ENCODE measurements around the gene LMF1. TPM values are rescaled to one million over a fixed set of nuclear protein-coding genes. Genes with fewer than 3 reads are reported as not detected.

The LMF1 gene
- total RNA-seq, 2 donors from 2014 or later = 15.8 to 20.1 TPM

DNA sequence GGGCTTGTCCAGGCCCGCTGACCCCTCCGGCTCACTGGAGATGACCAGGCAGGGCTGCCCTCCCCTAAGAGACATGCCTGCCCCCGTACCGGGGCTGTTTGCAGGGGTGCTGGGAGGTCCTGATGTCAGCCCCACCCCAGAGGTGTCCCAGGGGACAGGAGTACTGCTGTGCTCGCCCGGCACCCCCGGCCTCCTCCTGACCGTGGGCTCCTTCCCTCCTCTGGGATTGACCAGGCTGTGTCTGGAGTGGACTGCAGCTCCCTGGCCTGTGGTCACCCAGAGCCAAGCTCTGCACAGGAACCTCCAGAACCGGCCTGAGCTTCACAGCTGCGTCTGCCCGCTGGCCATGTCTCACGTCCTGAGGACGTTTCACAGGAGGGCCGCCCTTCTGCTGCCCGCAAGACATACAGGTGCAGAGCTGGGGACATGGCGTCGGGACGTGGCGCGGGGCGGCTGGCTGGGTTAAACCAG lies 53.2 kb downstream of the LMF1 start:
- ATAC-seq = no peak
- 93 to 98% methylated on average over 7 to 20 of the region's 21 CpGs for WGBS, 2 donors
- no peak for DNase-seq

DNA sequence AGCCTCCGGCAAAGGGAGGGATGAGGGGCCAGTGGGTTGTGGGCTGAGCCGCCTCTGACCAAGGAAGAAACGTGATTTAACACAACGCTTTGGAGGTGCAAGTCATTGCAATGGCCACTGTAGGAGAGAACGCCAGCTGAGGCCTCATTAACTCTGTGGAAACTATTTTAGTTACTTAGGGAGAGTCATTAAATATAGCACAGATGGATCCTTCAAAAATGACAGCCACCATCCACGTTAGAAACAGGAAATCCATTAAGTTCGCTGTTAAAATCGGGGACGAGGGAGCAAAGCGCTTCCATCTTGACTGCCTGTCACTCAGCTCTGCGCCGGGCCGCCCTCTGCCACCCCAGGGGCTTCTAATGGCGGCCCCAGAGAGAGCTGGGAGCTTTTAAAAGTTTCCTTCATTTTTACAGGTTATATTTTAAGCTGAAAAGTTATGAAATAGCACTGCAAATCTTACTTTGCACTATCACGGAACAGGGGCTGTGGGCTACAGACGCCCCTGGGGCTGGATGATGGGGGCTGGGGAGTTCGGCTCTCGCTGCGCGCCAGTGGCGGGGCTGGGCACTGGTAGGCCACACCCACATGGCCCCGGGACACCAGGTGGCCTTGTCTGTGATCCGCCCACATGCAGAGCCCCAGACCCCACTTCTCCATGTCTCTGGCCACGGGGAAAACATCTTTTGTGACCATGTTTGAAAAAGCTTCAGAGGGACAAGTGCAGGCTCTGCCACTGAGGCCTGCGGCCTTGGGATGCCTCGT lies 54.6 kb downstream of the LMF1 start:
- 93% methylated on average over 21 to 26 of the region's 26 CpGs for WGBS, 2 donors
- no peak for TF ChIP-seq POLR2A (IDR thresholded peaks at IDR 0.05)
- TF ChIP-seq, protein P1, sequence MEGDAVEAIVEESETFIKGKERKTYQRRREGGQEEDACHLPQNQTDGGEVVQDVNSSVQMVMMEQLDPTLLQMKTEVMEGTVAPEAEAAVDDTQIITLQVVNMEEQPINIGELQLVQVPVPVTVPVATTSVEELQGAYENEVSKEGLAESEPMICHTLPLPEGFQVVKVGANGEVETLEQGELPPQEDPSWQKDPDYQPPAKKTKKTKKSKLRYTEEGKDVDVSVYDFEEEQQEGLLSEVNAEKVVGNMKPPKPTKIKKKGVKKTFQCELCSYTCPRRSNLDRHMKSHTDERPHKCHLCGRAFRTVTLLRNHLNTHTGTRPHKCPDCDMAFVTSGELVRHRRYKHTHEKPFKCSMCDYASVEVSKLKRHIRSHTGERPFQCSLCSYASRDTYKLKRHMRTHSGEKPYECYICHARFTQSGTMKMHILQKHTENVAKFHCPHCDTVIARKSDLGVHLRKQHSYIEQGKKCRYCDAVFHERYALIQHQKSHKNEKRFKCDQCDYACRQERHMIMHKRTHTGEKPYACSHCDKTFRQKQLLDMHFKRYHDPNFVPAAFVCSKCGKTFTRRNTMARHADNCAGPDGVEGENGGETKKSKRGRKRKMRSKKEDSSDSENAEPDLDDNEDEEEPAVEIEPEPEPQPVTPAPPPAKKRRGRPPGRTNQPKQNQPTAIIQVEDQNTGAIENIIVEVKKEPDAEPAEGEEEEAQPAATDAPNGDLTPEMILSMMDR (IDR thresholded peaks at IDR 0.05) = no peak
- Histone ChIP-seq H3K27me3 (no peaks in the 10 kb centered on the region), H3K36me3 (replicated peaks in 1 of 2; ENCODE audit: insufficient read depth in 1 of 2, low read depth in 2 of 2) (no peaks in the 10 kb centered on the region), H3K9me3 (no peaks in the 10 kb centered on the region), H3K27ac (no peak overlapping the region), H3K4me1 (peaks cover 22% of the 10 kb centered on the region), H3K4me3 (no peak overlapping the region)
- intact Hi-C loops (cut with DNase I) = no loop called here
- ATAC-seq (no peak), DNase-seq (no peak)

More for the DNA sequence above, 53.2 kb downstream of the LMF1 start:
- H3K27me3 ChIP-seq = no peaks in the 10 kb centered on the region
- H3K27ac ChIP-seq = no peak overlapping the region
- peaks cover 14% of the 10 kb centered on the region for H3K4me1 ChIP-seq
- TF ChIP-seq, protein P1 (IDR thresholded peaks at IDR 0.05) = no peak
- TF ChIP-seq POLR2A (IDR thresholded peaks at IDR 0.05) = no peak
- intact Hi-C loops (cut with DNase I) = no loop called here
- no peaks in the 10 kb centered on the region for H3K9me3 ChIP-seq
- no peaks in the 10 kb centered on the region for H3K36me3 ChIP-seq (replicated peaks in 1 of 2; ENCODE audit: insufficient read depth in 1 of 2, low read depth in 2 of 2)
- H3K4me3 ChIP-seq = no peak overlapping the region

DNA sequence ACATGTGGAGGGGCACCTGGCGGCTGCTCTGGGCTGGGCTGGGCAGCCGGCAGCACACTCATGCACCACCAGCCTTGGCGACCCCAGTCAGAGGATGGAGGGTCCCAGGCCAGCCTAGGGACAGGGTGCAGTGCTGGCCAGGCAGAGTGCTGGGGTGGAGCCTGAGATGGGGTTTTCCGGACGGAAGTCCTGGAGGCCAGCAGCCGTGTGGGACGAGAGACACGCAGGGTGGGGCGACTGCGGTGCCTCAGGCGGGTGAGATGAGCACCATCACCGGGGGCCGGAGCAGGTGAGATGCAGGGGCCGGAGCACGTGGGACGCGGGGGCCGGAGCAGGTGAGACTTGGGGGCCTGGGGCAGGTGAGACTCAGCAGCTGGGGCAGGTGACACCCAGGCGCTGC lies 55.2 kb downstream of the LMF1 start:
- intact Hi-C loops (cut with DNase I) = no loop called here
- no peaks in the 10 kb centered on the region for H3K9me3 ChIP-seq
- 93% methylated on average over 13 to 17 of the region's 19 CpGs for WGBS, 2 donors
- H3K36me3 ChIP-seq (replicated peaks in 1 of 2; ENCODE audit: insufficient read depth in 1 of 2, low read depth in 2 of 2) = no peaks in the 10 kb centered on the region
- ATAC-seq (no peak), DNase-seq (no peak)
- H3K27me3 ChIP-seq = no peaks in the 10 kb centered on the region
- H3K4me3 ChIP-seq = no peak overlapping the region
- H3K27ac ChIP-seq = no peak overlapping the region
- peaks cover 22% of the 10 kb centered on the region for H3K4me1 ChIP-seq
- TF ChIP-seq, protein P1 (IDR thresholded peaks at IDR 0.05) = no peak
- TF ChIP-seq POLR2A (IDR thresholded peaks at IDR 0.05) = no peak

DNA sequence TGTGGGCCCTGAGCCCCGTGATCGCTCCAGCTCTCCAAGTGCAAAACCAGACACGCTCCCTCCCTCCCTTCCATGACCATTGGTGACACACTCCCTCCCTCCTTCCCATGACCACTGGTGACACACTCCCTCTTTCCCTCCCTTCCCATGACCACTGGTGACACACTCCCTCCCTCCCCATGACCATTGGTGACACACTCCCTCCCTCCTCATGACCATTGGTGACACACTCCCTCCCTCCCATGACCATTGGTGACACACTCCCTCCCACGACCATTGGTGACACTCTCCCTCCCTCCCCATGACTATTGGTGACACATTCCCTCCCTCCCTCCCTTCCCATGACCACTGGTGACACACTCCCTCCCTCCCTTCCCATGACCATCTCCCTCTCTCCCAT lies 56.3 kb downstream of the LMF1 start:
- TF ChIP-seq, protein P1 (IDR thresholded peaks at IDR 0.05) = no peak
- TF ChIP-seq POLR2A (IDR thresholded peaks at IDR 0.05) = no peak
- intact Hi-C loops (cut with DNase I) = no loop called here
- peaks cover 22% of the 10 kb centered on the region for H3K4me1 ChIP-seq
- no peak for DNase-seq
- peaks cover 0 to 2% of the 10 kb centered on the region in 2 donors for H3K36me3 ChIP-seq (replicated peaks in 1 of 2; ENCODE audit: insufficient read depth in 1 of 2, low read depth in 2 of 2)
- no peaks in the 10 kb centered on the region for H3K27me3 ChIP-seq
- no peak overlapping the region for H3K4me3 ChIP-seq
- H3K27ac ChIP-seq = no peak overlapping the region
- H3K9me3 ChIP-seq = no peaks in the 10 kb centered on the region
- no peak for ATAC-seq
- 77 to 83% methylated on average over 4 of the region's 4 CpGs for WGBS, 2 donors
